ENCODE measurements around the gene RUNX1.

GRCh38 chr21:34924771-34925419, 124.2 kb downstream of the RUNX1 start:
- TF ChIP-seq, protein P1, sequence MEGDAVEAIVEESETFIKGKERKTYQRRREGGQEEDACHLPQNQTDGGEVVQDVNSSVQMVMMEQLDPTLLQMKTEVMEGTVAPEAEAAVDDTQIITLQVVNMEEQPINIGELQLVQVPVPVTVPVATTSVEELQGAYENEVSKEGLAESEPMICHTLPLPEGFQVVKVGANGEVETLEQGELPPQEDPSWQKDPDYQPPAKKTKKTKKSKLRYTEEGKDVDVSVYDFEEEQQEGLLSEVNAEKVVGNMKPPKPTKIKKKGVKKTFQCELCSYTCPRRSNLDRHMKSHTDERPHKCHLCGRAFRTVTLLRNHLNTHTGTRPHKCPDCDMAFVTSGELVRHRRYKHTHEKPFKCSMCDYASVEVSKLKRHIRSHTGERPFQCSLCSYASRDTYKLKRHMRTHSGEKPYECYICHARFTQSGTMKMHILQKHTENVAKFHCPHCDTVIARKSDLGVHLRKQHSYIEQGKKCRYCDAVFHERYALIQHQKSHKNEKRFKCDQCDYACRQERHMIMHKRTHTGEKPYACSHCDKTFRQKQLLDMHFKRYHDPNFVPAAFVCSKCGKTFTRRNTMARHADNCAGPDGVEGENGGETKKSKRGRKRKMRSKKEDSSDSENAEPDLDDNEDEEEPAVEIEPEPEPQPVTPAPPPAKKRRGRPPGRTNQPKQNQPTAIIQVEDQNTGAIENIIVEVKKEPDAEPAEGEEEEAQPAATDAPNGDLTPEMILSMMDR (IDR thresholded peaks at IDR 0.05): no peak
- TF ChIP-seq POLR2A (IDR thresholded peaks at IDR 0.05): no peak
